Esophagus squamous epithelium (tissue), 5 donors: Measurements from ENCODE around the gene NOL12. TPM values are rescaled to one million over a fixed set of nuclear protein-coding genes. Genes with fewer than 3 reads are reported as not detected.

Experiments used
- DNase-seq: peaks from one replicate; lab custom pipeline; 2025; lab: John Stamatoyannopoulos, UW
- H3K27ac ChIP-seq, 4 donors: fragments of 200-600 bp; sonication (generic); one replicate each; pipeline ENCODE4 v1.5.1; 2016 to 2019; ENCODE audit warnings: mild to moderate bottlenecking in 1 of 4
- H3K27me3 ChIP-seq, 4 donors: fragments of 200-600 bp; sonication (generic); 1 replicate in 3 of 4; 2 replicates in 1 of 4; pipeline versions ENCODE4 v1.5.1 to v1.6.0; 2017 to 2021; ENCODE audit warnings: antibody characterized with exemption in 1 of 4
- H3K36me3 ChIP-seq, 3 donors: fragments of 200-600 bp; sonication (generic); one replicate each; pipeline ENCODE4 v1.5.1; 2016 to 2019
- H3K4me1 ChIP-seq, 3 donors: fragments of 200-600 bp; sonication (generic); one replicate each; pipeline ENCODE4 v1.5.1; 2017 to 2019
- H3K4me3 ChIP-seq, 4 donors: fragments of 200-600 bp; sonication (generic); 1 replicate in 3 of 4; 2 replicates in 1 of 4; pipeline ENCODE4 v1.5.1; 2016 to 2019; ENCODE audit warnings: mild to moderate bottlenecking in 2 of 4, moderate library complexity in 1 of 4
- H3K9me3 ChIP-seq, 3 donors: fragments of 200-600 bp; sonication (generic); one replicate each; pipeline ENCODE4 v1.5.1; 2016 to 2019
- CTCF ChIP-seq, 6 experiments: fragments of 450-650 bp in 4 of 6; fragments of 200-600 bp in 2 of 6; sonication (generic) in 2 of 6; IDR thresholded peaks; one replicate each; pipeline ENCODE4 v1.5.1; 2016 to 2019; ENCODE audit warnings: antibody characterized with exemption in 6 of 6, mild to moderate bottlenecking in 4 of 6, moderate library complexity in 4 of 6
- POLR2A ChIP-seq, 4 donors: fragments of 450-650 bp; IDR thresholded peaks; one replicate each; pipeline ENCODE4 v1.6.1; 2017; ENCODE audit warnings: antibody characterized with exemption in 4 of 4, mild to moderate bottlenecking in 4 of 4, moderate library complexity in 3 of 4
- WGBS, 2 donors: methylation state at CpG; one replicate each; pipeline ENCODE4 v1.1.5; 2018; 5-methylcytosine and 5-hydroxymethylcytosine counted together
- intact Hi-C: fragments of 100-400 bp; cut with DNase I; formaldehyde crosslinking; loops from one replicate; pipeline ENCODE4 v1.15.0; 2022
- total RNA-seq, 4 donors: library from RNA; depleted of rRNA; stranded (reverse); fragments of >200 nt; gene quantifications; one replicate each; pipeline ENCODE4 v1.1.0, GENCODE V29; 2016
- donor health status: DM: yes; HTN: yes; CAD: no.

Gene NOL12
- total RNA-seq, 4 donors from 2014 or later = 34.3 to 44.5 (median 40.8) TPM

GRCh38 chr22:37676736-37677492, 9.2 kb upstream of the NOL12 start:
- Histone ChIP-seq H3K27ac (peak overlapping the region; percentile 78 to 95 (median 90)), H3K4me3 (peak overlapping the region; percentile 24 to 77 (median 51)), H3K27me3 (no peaks in the 10 kb centered on the region), H3K36me3 (peaks cover 0 to 6% (median 0%) of the 10 kb centered on the region in 3 donors), H3K4me1 (peaks cover 32 to 80% (median 50%) of the 10 kb centered on the region in 3 donors), H3K9me3 (no peaks in the 10 kb centered on the region)
- TF ChIP-seq CTCF (IDR thresholded peaks at IDR 0.05) (no peak), POLR2A (IDR thresholded peaks at IDR 0.05) (peak in 1 of 4 donors; percentile 55)
- WGBS, 2 donors = 0% methylated on average over 1 to 18 of the region's 42 CpGs
- peak; percentile 71 for DNase-seq
- intact Hi-C loops = no loop called here

- Histone ChIP-seq H3K27ac (peak overlapping the region; percentile 78 to 95 (median 90)), H3K9me3 (no peaks in the 10 kb centered on the region), H3K4me1 (peaks cover 32 to 78% (median 50%) of the 10 kb centered on the region in 3 donors), H3K36me3 (peaks cover 0 to 6% (median 0%) of the 10 kb centered on the region in 3 donors), H3K27me3 (no peaks in the 10 kb centered on the region), H3K4me3 (peak overlapping the region; percentile 24 to 77 (median 51))
- DNase-seq = no peak
- TF ChIP-seq POLR2A (IDR thresholded peaks at IDR 0.05) (no peak), CTCF (IDR thresholded peaks at IDR 0.05) (no peak)
- WGBS, 2 donors = 35 to 53% methylated on average over 12 to 15 of the region's 15 CpGs
- intact Hi-C loops = no loop called here
These were observed 8.6 kb upstream of the NOL12 start for GRCh38 chr22:37677493-37677974.

- H3K9me3 ChIP-seq = no peaks in the 10 kb centered on the region
- no peak for TF ChIP-seq CTCF (IDR thresholded peaks at IDR 0.05)
- TF ChIP-seq POLR2A (IDR thresholded peaks at IDR 0.05) = no peak
- intact Hi-C loops = no loop called here
- peaks cover 0 to 6% (median 0%) of the 10 kb centered on the region in 3 donors for H3K36me3 ChIP-seq
- no peak for DNase-seq
- no peaks in the 10 kb centered on the region for H3K27me3 ChIP-seq
- peak overlapping the region in 2 of 4 donors; percentile 23 to 95 for H3K27ac ChIP-seq
- H3K4me3 ChIP-seq = no peak overlapping the region
- WGBS, 2 donors = 36% methylated on average over 2 to 5 of the region's 18 CpGs
- peaks cover 32 to 70% (median 44%) of the 10 kb centered on the region in 3 donors for H3K4me1 ChIP-seq
These were observed 7.8 kb upstream of the NOL12 start for GRCh38 chr22:37678372-37678771.

GRCh38 chr22:37679670-37680069, 6.5 kb upstream of the NOL12 start:
- DNase-seq = no peak
- Histone ChIP-seq H3K27me3 (no peaks in the 10 kb centered on the region), H3K36me3 (peaks cover 0 to 6% (median 0%) of the 10 kb centered on the region in 3 donors), H3K27ac (peak overlapping the region in 2 of 4 donors; percentile 10 to 29), H3K4me1 (peaks cover 26 to 67% (median 34%) of the 10 kb centered on the region in 3 donors), H3K4me3 (no peak overlapping the region), H3K9me3 (no peaks in the 10 kb centered on the region)
- TF ChIP-seq CTCF (IDR thresholded peaks at IDR 0.05) (no peak), POLR2A (IDR thresholded peaks at IDR 0.05) (no peak)
- intact Hi-C loops = loop anchor here (5.0 kb wide), 1 partner anchor 37 kb away; no protein-coding TSS in a partner anchor
- WGBS, 2 donors = 83 to 84% methylated on average over 5 of the region's 8 CpGs
